NCI-H2029 treated with DMSO at 0.1 percent for 48 hours (cell line): ENCODE measurements around the gene CTNNBIP1.
"Not testable (repeated sequence)": the region's sequence is repeated elsewhere in the genome, so short reads cannot be mapped to it uniquely, and the experiment has no call there.

Experiments used
- DNase-seq: peaks from one replicate; lab custom pipeline; 2025; lab: John Stamatoyannopoulos, UW

Gene CTNNBIP1

DNA sequence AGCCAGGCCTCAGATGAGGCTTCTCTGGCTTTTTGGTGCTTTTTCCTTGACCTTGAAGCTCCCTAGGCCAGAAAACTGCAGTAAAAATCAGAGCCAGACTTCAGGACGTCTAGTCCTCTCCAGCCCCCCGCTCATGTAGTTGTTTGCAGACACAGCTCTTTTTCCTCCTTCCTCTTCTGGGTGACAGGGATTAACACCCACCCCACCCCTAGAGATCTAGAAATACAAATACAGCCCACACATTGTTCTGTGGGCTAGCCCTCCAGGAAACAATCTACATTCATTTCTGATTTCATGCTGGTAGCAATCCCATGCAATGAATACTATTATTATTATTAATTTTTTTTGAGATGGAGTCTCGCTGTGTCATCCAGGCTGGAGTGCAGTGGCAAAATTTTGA, 76.4 kb downstream of the CTNNBIP1 start:
- DNase-seq: no peak

- DNase-seq: no peak
Measured at GRCh38 chr1:9827558-9828185, 82.4 kb downstream of the CTNNBIP1 start.

- DNase-seq: no peak
Measured at GRCh38 chr1:9826616-9827015, 83.5 kb downstream of the CTNNBIP1 start.

GRCh38 chr1:9826087-9826486, 84.0 kb downstream of the CTNNBIP1 start:
- no peak for DNase-seq

GRCh38 chr1:9825093-9826074, 84.7 kb downstream of the CTNNBIP1 start:
- peak; percentile 64 for DNase-seq

GRCh38 chr1:9824702-9825089, 85.4 kb downstream of the CTNNBIP1 start:
- DNase-seq: no peak

GRCh38 chr1:9823943-9824701, 85.9 kb downstream of the CTNNBIP1 start, which contains the start of gene CLSTN1:
CLSTN1 (minus strand) TSS chr1:9823965; CDS start chr1:9823733, 232 bp downstream.
- peak; percentile 36 for DNase-seq

GRCh38 chr1:9823693-9823942, 86.5 kb downstream of the CTNNBIP1 start:
- DNase-seq: no peak

GRCh38 chr1:9822897-9823692, 87.0 kb downstream of the CTNNBIP1 start:
- DNase-seq: peak; percentile 10

DNA sequence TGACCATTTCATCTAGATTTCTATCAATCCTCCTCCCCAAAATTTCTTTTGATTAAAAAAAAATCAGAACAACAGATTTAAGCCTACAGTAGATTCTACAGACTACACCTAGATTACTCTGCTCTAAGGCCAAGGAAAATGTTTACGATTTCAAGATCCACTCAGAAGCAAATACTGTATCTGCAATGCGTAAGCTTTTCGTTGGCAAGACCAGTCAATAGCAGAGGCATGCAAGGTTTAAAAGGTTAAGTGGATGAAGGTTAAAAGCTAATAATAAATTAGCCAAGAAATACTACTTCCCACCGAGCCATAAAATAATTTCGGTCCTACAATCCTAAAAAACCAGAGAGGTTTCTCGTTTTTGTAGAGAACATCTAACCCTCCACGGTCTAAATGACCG, 87.6 kb downstream of the CTNNBIP1 start:
- no peak for DNase-seq

DNA sequence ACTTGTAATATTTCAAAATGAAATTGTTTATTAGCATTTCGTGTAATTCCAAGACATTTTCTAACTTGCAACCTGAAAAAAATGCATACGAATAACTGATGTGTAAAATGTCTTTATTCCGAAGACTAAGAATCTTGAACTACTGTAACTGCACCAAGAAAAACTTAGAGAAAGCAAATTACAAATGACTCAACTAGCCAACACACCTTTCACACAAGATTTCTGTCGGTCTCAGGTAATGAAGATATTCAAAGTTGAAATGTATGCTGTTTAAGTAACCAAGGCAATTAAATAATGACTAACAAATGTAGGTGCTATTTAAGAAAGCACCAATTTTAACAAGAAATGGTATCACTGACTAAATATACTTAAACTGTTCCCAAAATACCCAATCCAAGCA, 88.4 kb downstream of the CTNNBIP1 start:
- no peak for DNase-seq

DNA sequence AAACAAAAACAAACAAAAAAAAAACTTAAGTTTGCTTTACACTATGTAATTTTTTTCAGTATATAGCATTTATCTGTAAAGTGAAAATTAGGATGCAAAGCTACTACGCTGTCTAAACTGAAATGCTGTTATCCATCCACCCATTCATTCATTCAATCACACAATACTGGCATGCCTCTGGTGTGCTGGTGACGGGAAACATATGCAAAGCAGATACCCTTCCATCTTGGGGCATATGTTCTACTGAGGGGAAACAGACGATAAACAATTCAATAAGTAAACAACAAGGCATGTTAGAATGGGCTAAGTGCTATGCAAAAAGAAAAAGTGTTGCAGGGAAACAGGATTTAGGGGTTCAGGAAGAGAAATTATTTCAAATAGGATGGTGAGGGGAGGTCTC, 89.5 kb downstream of the CTNNBIP1 start:
- no peak for DNase-seq

- no peak for DNase-seq
Measured at GRCh38 chr1:9817734-9818133, 92.3 kb downstream of the CTNNBIP1 start.

DNA sequence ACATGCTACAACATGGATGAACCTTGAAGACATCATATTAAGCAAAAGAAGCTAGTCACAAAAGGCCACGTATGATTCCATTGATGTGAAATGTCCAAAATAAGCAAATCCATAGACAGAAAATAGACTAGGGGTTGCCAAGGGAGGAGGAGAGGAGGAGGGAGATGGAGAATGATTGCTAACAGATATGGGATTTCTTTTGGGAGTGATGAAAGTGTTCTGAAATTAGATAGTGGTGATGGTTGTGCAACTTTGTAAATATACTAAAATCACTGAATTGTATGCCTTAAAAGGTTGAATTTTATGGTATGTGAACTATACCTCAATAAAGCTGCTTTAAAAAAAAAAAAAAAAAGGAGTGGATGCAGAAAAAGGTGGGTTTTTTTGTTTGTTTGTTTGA, 93.9 kb downstream of the CTNNBIP1 start:
- no peak for DNase-seq

GRCh38 chr1:9815150-9815549, 94.9 kb downstream of the CTNNBIP1 start:
- DNase-seq: no peak

GRCh38 chr1:9814619-9815018, 95.5 kb downstream of the CTNNBIP1 start:
- no peak for DNase-seq

DNA sequence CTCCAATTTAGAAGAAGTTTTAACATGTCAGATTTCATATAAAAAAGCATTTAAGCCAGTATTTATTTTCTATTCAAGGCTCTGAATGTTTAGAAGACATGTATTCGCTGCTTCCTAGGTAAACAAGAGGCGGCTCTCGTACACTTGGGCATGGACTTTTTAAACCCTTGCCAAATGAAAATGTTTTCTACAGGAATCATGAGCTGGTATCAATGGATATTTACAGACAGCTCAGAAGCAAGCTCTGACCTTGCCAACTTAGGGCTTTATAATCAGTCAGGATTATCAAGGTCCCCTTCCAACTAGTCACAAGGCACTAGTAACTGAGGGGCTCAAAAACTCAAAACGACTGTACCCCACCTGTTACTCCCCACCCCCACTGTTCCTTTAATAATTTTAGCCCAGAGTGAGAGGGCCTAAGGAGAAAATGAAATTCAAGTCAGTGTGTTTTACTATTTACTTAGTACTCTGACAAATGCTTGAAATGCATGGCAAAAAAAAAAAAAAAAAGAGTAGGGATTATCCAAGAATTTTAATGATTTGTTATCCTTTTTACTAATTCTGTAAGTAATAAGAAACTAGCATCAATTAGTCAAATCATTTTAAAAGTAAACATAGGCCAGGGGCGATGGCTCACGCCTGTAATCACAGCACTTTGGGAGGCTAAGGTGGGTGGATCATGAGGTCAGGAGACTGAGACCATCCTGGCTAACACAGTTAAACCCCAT, 98.7 kb downstream of the CTNNBIP1 start:
- DNase-seq: no peak

DNA sequence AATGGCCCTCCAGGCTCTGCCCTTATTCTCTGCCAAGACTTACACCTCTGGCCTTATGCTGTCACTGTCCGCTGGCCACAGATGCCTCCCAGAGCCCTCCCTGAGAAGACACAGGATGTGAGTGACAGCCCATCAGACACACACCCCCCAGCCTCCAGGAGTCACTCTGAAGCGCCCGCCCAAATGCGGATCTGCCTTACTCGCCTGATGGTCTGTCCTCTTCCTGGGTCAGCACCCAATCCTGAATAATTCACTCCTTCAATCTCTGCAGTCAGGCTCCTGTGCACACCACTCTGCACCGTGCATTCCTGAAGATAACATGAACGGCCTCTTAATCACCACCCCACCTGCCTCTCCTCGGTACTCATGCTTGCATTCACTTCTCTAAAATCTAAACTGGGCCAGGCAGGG, 101.0 kb downstream of the CTNNBIP1 start:
- no peak for DNase-seq

DNA sequence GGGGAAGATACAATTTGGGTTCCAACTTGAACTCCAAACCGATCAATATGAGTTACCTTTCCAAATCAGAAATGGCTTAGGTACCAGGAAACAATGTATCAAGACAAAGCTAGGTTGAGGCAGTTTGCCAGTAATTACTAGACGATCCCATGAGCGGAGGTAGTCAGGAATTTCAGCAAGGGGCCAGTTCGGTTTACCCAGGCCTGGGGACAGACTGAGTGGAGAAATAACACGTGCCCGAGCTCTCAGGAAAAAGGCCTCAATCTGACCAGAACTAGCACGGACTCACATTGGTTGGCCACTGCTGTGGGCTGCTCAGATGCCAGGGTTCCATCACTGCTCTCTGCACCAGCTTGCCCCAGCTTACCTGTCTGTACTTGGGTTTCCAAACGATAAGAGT, 101.6 kb downstream of the CTNNBIP1 start:
- DNase-seq: no peak

DNA sequence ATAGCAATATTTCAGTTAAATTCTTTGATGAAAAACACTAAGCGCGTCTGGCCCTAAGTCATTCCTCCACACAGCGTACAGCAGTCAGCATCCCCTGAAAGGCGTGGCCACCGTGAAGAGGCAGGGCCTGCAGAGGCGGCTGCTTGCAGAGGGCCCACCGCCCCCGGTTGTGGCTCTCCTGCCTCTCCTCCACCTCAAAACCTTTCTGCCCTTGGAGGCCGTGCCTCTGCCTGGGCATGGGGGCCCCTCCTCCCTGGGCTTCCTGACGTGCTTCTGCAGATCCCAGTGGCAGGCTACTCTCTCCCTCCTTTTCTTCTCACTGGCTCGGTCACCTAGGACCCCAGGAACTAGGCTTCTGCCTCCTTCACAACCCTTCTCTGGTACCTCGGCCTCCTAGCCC, 102.5 kb downstream of the CTNNBIP1 start:
- no peak for DNase-seq

- not testable (repeated sequence) for DNase-seq
Measured at GRCh38 chr1:9805972-9806371, 104.1 kb downstream of the CTNNBIP1 start.
